ENCODE results near the gene RAB11FIP2. TPM values are rescaled to one million over a fixed set of nuclear protein-coding genes. Genes with fewer than 3 reads are reported as not detected.

Gene RAB11FIP2
- total and polyA plus RNA-seq, 8 donors = 19.1 to 25.6 (median 22.1) TPM

DNA sequence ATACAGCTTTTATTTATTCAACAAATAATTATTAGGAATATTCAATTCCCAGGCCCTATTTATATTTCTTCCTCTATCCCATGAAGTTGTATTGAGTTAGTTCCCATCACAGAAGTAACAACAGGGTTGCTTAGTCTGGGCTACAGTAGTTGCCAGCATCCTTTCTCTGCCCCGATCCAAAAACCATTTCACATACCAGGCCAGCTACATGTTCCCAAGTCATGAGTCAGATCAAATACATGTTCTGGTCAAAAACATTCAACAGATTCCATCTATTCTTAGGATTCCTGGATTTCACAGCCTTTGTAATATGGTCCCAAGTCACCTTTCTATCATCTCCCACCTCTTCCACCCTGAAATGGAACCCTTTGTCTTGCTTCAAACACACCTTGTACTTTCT is 91.6 kb downstream of the RAB11FIP2 start:
- intact Hi-C loops (cut with DNase I) = no loop called here
- ATAC-seq = no peak

More for the DNA sequence above, 91.6 kb downstream of the RAB11FIP2 start:
- Histone ChIP-seq H3K27ac (no peak overlapping the region), H3K4me3 (no peak overlapping the region), H3K36me3 (no peaks in the 10 kb centered on the region), H3K4me1 (no peaks in the 10 kb centered on the region), H3K9me3 (no peaks in the 10 kb centered on the region), H3K27me3 (no peaks in the 10 kb centered on the region)
- DNase-seq = no peak
- TF ChIP-seq, protein P1, sequence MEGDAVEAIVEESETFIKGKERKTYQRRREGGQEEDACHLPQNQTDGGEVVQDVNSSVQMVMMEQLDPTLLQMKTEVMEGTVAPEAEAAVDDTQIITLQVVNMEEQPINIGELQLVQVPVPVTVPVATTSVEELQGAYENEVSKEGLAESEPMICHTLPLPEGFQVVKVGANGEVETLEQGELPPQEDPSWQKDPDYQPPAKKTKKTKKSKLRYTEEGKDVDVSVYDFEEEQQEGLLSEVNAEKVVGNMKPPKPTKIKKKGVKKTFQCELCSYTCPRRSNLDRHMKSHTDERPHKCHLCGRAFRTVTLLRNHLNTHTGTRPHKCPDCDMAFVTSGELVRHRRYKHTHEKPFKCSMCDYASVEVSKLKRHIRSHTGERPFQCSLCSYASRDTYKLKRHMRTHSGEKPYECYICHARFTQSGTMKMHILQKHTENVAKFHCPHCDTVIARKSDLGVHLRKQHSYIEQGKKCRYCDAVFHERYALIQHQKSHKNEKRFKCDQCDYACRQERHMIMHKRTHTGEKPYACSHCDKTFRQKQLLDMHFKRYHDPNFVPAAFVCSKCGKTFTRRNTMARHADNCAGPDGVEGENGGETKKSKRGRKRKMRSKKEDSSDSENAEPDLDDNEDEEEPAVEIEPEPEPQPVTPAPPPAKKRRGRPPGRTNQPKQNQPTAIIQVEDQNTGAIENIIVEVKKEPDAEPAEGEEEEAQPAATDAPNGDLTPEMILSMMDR (IDR thresholded peaks at IDR 0.05) = no peak

All from left lung (tissue), 10 donors.